Hematopoietic multipotent progenitor cell treated with erythropoietin and hydrocortisone succinate and interleukin-3 and kit ligand, for 4 days (in vitro differentiated cells): ENCODE results near the gene AUTS2.
A peak's percentile ranks its signal among the peaks of the same experiment; 100 is the strongest.
"Not testable (repeated sequence)": the region's sequence is repeated elsewhere in the genome, so short reads cannot be mapped to it uniquely, and the experiment has no call there.

Experiments
- DNase-seq: peaks from one replicate; pipeline ENCODE4 v3.0.0-alpha.2; 2015

AUTS2 gene

GRCh38 chr7:70717553-70718329 lies 1119.5 kb downstream of the AUTS2 start:
- no peak for DNase-seq

- DNase-seq: no peak
These were observed 1120.8 kb downstream of the AUTS2 start for GRCh38 chr7:70719125-70719524.

- peak; percentile 20 for DNase-seq
These were observed 1122.1 kb downstream of the AUTS2 start for GRCh38 chr7:70720191-70720873.

GRCh38 chr7:70721500-70721899 lies 1123.2 kb downstream of the AUTS2 start:
- no peak for DNase-seq

- no peak for DNase-seq
These were observed 1125.1 kb downstream of the AUTS2 start for GRCh38 chr7:70723339-70723738.

DNA sequence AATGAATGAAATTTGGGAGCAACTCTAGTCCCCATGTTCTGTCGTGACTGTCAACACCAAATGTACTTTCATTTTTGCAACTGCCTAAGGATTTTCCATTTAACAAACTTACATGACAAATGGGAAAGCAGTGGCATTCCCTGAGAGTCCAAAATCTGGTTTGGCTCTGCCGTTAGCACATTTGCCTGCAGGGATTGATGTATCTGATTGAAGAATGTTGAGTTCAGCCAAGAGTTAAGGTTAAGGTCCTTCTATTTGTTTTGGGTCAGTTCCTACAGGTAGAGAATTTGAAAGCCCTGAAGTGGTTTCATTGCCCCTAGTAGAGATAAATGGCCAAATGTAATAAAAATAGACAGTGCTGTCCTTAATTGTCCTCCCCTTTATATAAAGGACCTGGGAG lies 1127.2 kb downstream of the AUTS2 start:
- no peak for DNase-seq

DNA sequence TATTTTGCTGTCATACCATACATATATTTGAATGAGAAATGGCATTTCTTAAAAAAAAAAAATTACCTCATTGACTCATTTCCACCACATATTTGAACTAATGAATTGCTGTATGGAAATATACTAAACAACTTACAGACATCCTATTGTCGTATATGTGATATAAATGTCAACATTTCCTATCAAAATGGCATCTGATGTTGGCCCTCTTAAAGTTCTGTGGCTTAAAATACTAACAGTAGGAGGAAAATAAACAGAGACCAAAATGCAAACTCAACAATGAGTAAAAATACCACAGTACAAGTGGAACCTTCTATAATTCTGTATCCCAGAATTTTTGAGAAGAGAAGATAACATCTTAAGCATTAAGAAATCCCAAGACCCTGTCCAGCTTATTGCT lies 1128.0 kb downstream of the AUTS2 start:
- no peak for DNase-seq

DNA sequence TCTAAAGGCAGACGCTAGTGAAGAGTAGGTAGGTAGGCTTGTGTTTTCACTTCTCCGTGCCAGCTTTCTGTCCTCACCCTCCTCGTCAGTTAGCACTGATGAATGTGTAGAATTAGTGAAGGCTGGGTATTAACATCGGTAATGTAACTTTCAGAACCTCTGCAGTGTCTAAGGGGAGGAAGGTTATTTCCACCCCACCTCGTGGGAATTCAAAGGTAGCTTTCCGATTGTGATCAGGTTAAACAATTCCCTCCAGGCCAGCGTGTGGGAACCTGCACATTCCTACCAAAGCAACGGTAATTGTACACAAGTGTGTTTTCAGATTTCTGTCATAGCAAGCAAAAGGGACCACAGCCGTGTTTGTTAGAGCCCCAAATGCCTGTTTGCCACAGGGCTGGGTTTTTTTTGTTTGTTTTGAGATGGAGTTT lies 1128.7 kb downstream of the AUTS2 start:
- DNase-seq: no peak

GRCh38 chr7:70727861-70728260 lies 1129.6 kb downstream of the AUTS2 start:
- DNase-seq: no peak

- no peak for DNase-seq
These were observed 1130.7 kb downstream of the AUTS2 start for GRCh38 chr7:70728872-70729552.

- DNase-seq: not testable (repeated sequence)
These were observed 1131.4 kb downstream of the AUTS2 start for GRCh38 chr7:70729553-70730157.

- DNase-seq: no peak
These were observed 1132.3 kb downstream of the AUTS2 start for GRCh38 chr7:70730451-70731110.

GRCh38 chr7:70733090-70733489 lies 1134.8 kb downstream of the AUTS2 start:
- DNase-seq: no peak

DNA sequence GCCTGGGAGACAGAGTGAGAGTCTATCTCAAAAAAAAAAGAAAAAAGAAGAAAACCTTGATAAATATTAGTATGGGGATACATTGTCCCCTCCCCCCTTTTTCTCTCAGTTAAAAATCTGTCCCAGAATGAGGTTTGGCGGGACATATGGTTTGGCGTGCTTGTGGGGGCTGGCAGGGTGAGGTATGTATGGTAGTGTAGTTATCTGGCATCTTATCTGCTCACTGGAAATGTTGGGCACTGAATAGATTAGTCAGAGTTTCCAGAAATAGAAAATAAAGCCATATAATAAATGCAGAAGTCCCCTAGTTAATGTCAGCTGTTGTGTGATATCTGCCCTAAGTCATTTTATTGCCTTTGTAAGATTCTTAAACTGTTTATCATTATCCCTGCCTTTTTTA lies 1136.1 kb downstream of the AUTS2 start:
- peak; percentile 44 for DNase-seq

DNA sequence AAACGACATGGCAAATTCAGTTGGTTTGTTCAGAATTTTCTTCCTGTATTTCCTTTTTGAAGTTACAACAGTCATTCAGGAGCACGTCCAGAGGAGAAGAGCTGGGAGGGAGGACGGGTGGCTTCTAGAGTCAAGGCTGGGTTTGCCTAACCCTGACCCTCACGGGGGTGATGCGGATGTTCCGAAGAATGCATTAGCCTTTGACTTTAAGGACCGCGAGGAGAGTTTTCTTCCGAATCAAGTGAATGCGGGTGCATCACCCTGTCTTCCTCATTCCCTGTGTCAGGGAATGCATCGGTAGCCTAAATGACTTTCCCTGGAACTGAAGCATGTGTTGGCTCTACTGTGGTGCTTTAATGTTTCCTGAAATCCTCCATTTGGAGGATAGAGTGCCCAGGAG lies 1137.0 kb downstream of the AUTS2 start:
- DNase-seq: no peak

GRCh38 chr7:70736715-70737460 lies 1138.6 kb downstream of the AUTS2 start:
- DNase-seq: no peak

- no peak for DNase-seq
These were observed 1140.0 kb downstream of the AUTS2 start for GRCh38 chr7:70738151-70738885.

GRCh38 chr7:70739646-70740210 lies 1141.5 kb downstream of the AUTS2 start:
- DNase-seq: peak; percentile 16

DNA sequence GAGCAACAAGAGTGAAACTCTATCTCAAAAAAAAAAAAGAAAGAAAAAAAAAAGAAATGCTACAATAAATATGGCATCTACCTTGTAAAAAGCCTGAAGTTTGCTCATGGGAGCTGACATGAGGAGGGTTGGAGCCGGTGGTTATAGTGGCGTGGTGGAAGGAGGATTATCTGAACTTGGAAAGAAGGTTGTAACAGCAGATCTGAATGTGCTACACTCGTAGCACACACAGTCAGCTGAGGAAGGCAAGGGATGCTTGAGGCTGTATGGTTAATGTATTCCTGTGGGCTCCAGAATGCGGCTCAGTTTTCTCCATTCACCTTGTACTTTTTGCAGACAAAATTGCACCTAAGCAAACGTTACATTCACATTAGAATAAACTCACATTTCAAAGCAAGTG lies 1143.4 kb downstream of the AUTS2 start:
- no peak for DNase-seq

DNA sequence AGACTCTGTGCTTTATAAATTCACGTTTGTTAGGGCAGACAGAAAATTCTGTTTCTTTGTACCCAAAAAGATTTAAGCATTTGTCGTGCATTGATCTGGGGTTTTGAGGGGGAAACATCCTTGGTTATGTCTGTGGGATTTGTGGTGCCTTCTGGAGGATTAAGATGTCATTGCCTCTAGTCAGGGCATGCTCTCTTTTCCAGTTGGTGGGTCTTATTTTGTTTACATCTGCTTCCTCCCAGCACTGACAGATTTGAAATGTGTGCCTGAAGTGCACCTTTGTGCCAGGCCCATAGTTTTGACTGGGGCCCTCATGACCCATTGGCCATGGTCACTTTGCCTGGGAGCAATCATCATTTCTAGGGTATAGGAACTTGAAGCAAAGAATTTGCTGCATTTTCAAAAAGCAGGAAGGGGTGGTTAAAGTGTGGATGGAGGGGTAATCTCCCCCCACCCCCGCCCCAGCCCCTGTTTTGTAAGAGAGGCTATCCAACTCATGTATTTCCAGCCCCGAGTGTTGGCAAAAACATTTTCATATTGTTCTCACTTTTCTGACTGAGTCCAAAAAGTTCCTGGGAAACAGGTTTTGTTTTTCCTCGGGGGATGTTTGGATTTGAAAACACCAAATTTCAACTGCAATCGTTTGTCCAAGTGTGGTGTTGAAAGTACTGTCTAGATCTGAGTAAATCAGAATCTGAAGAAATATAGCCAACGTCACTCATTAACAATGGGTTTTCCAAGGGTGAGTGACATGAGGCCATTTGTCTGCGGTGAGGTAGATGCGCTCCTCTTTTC lies 1145.5 kb downstream of the AUTS2 start:
- DNase-seq: no peak
